Activated naive CD8-positive, alpha-beta T cell treated with anti-CD3 and anti-CD28 coated beads, Interleukin-2, amount 10 ng/mL, durations not matched to agents 7 days and 5 days (primary cell): ENCODE results near the gene SLC26A11. TPM values are rescaled to one million over a fixed set of nuclear protein-coding genes. Genes with fewer than 3 reads are reported as not detected.
A peak's percentile ranks its signal among the peaks of the same experiment; 100 is the strongest.

Experiments
- ATAC-seq: fragments of 150-1000 bp; cut with Tn5 transposase; one replicate; pipeline ENCODE4 v1.10.0; 2021; ENCODE audit warnings: low read depth, moderate library complexity
- POLR2A ChIA-PET: fragments of 350-600 bp; sonication (Branson Sonifier 250); formaldehyde crosslinking; loops from one replicate; lab custom pipeline; 2021; ENCODE audit warnings: antibody characterized with exemption; lab: Charles Lee
- DNase-seq: peaks from one replicate; pipeline ENCODE4 v3.0.0; 2021
- H3K27ac Mint-ChIP-seq: one replicate; pipeline ENCODE4 v1.8.0; 2022; ENCODE audit warnings: mild to moderate bottlenecking, mixed read lengths
- H3K27me3 Mint-ChIP-seq: one replicate; pipeline ENCODE4 v1.8.0; 2022; ENCODE audit warnings: mild to moderate bottlenecking, moderate library complexity, mixed read lengths
- H3K36me3 Mint-ChIP-seq: one replicate; pipeline ENCODE4 v1.8.0; 2021; ENCODE audit warnings: mild to moderate bottlenecking, mixed read lengths
- H3K4me1 Mint-ChIP-seq: one replicate; pipeline ENCODE4 v1.8.0; 2021; ENCODE audit warnings: mixed read lengths
- H3K4me3 Mint-ChIP-seq: one replicate; pipeline ENCODE4 v1.8.0; 2022; ENCODE audit warnings: mild to moderate bottlenecking, moderate library complexity, mixed read lengths
- H3K9me3 Mint-ChIP-seq: one replicate; pipeline ENCODE4 v1.8.0; 2021; ENCODE audit warnings: mixed read lengths
- total RNA-seq, 2 experiments: library from RNA; stranded (reverse); gene quantifications; one replicate each; pipeline ENCODE4 v1.2.3, GENCODE V29; 2021

The SLC26A11 gene
- total RNA-seq, 2 experiments from 2014 or later, result 45.3 to 45.4 TPM

DNA sequence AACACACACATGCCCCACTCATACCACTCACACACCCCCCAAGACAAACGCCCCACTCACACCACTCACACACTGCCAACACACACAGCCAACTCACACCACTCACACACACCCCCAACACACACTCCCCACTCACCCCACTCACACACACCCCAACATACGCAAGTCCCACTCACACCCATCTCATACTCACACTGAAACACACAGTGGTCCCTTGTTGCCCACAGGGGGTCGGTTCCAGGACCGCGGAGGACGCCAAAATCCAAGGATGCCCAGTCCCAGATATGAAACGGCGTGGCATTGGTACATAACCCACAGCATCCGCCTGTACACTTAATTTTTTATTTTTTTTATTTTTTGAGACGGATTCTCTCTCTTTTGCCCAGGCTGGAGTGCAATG, 61.3 kb downstream of the SLC26A11 start:
- H3K9me3 Mint-ChIP-seq, result no peaks in the 10 kb centered on the region
- ATAC-seq (no peak), DNase-seq (no peak)
- no peak overlapping the region for H3K27ac Mint-ChIP-seq
- POLR2A ChIA-PET, result interaction anchor here (0.9 kb wide), 1 partner anchor 13 kb away, joined by 3 read pairs; no protein-coding TSS in a partner anchor
- H3K36me3 Mint-ChIP-seq, result peaks cover 29% of the 10 kb centered on the region
- H3K4me3 Mint-ChIP-seq, result no peak overlapping the region
- H3K27me3 Mint-ChIP-seq, result no peaks in the 10 kb centered on the region
- H3K4me1 Mint-ChIP-seq, result peaks cover 10% of the 10 kb centered on the region

DNA sequence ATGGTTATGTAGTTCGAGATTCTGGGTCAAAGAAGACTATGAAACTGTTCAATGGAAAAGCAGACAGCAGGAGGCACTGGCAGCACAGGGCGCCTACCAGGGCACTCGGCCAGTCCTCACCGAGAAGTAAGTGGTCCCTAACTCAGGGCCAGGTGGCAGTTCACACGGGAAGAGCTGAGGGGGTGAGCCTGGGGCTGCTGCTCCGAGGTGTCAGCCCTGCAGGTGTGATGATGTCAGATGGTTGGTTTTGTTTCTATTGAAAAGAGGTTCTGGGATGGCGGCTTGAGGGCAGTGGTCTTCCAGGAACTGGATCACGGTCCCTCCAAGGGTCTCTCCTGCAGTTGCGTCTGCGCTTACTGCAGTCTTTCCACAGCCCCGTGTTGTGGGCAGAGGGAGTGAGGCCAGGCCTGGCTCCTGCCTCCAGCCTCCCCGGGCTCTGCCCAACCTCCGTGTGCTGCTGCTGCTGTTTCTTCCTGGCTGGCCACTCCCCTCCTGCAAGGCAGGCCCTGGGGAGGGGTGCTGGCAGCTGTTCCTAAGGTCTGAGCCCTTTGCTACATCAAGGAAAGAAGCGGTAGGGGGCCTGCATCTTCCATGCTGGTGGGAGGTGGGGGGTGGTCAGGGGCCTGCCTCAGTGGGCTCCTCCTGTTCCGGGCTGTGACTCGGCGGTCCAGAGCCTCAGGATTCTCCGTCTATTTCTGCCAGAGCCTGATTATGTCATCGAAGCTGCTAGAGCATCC, 63.1 kb downstream of the SLC26A11 start:
- DNase-seq, result no peak
- POLR2A ChIA-PET, result interaction anchor here (1.5 kb wide), 1 partner anchor 17 kb away, joined by 3 read pairs; no protein-coding TSS in a partner anchor
- peaks cover 30% of the 10 kb centered on the region for H3K36me3 Mint-ChIP-seq
- no peak for ATAC-seq
- H3K4me1 Mint-ChIP-seq, result peaks cover 10% of the 10 kb centered on the region
- H3K9me3 Mint-ChIP-seq, result no peaks in the 10 kb centered on the region
- no peak overlapping the region for H3K27ac Mint-ChIP-seq
- H3K4me3 Mint-ChIP-seq, result no peak overlapping the region
- H3K27me3 Mint-ChIP-seq, result no peaks in the 10 kb centered on the region

DNA sequence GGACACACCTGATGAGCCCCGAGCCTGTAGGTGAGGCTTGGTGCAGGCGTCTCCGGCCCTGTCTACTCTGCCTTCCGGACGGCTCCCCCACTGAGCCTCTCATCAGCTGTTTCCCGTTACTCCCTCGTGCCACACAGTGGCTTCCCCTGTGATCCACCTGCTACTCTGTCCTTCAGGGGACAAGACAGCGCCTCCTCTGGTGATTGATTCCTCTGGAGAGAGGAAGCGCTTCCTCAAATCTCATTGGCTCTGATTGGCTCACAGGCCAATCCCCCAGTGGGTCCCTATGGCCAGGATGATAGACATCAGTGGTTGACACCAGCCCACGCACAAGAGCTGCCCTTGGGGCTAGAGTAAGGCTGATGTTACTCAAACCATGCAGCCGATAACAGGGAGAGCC, 64.4 kb downstream of the SLC26A11 start:
- Mint-ChIP-seq H3K4me3 (no peak overlapping the region), H3K27ac (no peak overlapping the region), H3K36me3 (peaks cover 34% of the 10 kb centered on the region), H3K9me3 (no peaks in the 10 kb centered on the region), H3K4me1 (peaks cover 10% of the 10 kb centered on the region), H3K27me3 (no peaks in the 10 kb centered on the region)
- POLR2A ChIA-PET, result interaction anchor here (1.0 kb wide), 1 partner anchor 15 kb away, joined by 5 read pairs; no protein-coding TSS in a partner anchor
- no peak for ATAC-seq
- DNase-seq, result no peak

DNA sequence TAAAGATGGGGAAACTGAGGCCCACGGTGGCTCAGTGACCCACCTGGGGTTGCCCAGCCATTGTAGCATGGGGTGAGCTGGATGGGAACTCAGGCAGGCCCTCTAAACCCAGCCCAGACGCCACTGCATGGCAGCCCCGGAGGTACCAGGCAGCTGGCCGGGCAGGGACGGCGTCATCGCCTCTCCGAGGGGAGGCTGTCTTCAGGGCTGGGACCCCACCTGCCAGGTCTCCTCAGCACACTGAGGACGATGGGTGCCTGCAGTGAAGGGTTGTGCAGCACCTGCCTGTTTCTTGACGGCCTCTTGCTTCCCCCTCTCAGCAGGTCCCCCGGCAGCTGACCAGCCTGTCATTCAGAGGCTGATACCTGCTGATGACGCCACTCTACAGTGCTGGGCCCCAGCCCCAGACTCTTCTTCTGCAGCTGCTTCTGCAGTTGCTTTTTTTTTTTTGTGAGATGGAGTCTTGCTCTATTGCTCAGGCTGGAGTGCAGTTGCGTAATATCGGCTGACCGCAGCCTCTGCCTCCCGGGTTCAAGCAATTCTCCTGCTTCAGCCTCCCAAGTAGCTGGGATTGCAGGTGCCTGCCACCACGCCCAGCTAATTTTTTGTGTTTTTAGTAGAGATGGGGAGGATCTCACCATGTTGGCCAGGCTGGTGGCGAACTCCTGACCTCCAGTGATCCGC, 65.2 kb downstream of the SLC26A11 start:
- H3K27me3 Mint-ChIP-seq, result no peaks in the 10 kb centered on the region
- H3K4me1 Mint-ChIP-seq, result peaks cover 13% of the 10 kb centered on the region
- no peak overlapping the region for H3K27ac Mint-ChIP-seq
- peaks cover 34% of the 10 kb centered on the region for H3K36me3 Mint-ChIP-seq
- H3K4me3 Mint-ChIP-seq, result no peak overlapping the region
- ATAC-seq, result no peak
- POLR2A ChIA-PET, result interaction anchor here (0.7 kb wide), 2 partner anchors 481 to 489 kb away, joined by 3 to 4 read pairs; partner anchors contain the start of gene CBX8
- DNase-seq, result no peak
- no peaks in the 10 kb centered on the region for H3K9me3 Mint-ChIP-seq

DNA sequence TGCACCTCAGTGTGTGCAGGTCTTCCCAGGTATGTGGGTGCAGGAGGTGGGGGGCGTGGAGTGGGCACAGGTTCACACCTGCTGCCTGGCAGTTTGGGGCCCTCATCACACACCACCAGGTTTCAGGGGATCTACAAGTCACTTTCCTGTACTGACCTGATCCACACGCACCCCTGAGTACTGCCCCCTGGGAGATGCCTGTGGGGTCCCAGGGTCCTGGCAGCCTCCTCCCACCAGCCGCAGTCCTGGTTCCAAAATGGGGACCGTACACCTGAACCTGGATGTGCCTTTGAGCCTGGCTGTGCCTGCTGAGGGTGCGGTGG, 66.4 kb downstream of the SLC26A11 start:
- Mint-ChIP-seq H3K27ac (no peak overlapping the region), H3K4me3 (no peak overlapping the region), H3K9me3 (no peaks in the 10 kb centered on the region), H3K27me3 (no peaks in the 10 kb centered on the region), H3K36me3 (peaks cover 33% of the 10 kb centered on the region), H3K4me1 (peaks cover 12% of the 10 kb centered on the region)
- DNase-seq (no peak), ATAC-seq (no peak)
- POLR2A ChIA-PET, result no interaction called here

DNA sequence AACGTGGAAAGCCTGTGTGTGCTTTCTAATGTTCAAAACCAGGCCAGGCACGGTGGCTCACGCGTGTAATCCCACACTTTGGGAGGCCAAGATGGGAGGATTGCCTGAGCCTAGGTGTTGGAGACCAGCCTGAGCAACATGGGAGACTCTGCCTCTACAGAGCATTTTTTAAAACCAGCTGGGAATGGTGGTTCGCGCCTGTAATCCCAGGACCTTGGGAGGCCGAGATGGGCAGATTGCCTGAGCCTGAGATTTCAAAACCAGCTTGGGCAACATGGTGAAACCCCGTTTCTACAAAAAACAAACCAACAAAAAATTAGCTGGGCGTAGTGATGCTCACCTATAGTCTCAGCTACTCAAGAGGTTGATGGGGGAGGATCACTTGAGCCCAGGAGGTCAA, 66.8 kb downstream of the SLC26A11 start:
- ATAC-seq (no peak), DNase-seq (no peak)
- Mint-ChIP-seq H3K9me3 (no peaks in the 10 kb centered on the region), H3K27ac (no peak overlapping the region), H3K4me3 (no peak overlapping the region), H3K27me3 (no peaks in the 10 kb centered on the region), H3K4me1 (peaks cover 12% of the 10 kb centered on the region), H3K36me3 (peaks cover 36% of the 10 kb centered on the region)
- POLR2A ChIA-PET, result no interaction called here

DNA sequence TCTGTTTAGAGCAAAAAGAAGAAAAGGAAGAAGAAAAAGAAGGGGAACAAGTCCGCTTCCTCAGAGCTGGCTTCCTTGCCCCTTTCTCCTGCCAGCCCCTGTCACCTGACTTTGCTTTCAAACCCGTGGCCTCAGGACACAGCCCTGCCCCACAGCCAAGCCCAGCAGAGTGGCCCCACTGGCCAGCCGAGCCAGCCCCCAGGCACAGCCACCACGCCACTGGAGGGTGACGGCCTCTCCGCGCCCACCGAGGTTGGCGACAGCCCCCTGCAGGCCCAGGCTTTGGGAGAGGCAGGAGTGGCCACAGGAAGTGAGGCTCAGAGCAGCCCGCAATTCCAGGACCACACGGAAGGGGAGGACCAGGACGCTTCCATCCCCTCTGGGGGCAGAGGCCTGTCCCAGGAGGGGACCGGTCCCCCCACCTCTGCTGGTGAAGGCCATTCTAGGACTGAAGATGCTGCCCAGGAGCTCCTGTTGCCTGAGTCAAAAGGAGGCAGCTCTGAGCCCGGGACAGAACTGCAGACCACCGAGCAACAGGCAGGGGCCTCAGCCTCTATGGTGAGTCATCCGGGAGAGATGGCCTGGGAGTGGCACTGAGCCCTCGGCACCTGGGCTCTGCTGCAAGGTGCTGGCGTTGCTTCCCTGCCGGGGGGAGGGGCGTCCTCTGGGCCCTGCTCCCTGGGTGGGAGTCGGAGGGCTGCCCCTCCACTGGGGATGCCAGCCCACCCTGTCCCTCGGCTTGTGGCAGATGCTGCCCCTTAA, 67.8 kb downstream of the SLC26A11 start:
- DNase-seq (no peak), ATAC-seq (no peak)
- H3K36me3 Mint-ChIP-seq, result peaks cover 40% of the 10 kb centered on the region
- peaks cover 12% of the 10 kb centered on the region for H3K4me1 Mint-ChIP-seq
- H3K9me3 Mint-ChIP-seq, result no peaks in the 10 kb centered on the region
- no peak overlapping the region for H3K4me3 Mint-ChIP-seq
- no peak overlapping the region for H3K27ac Mint-ChIP-seq
- H3K27me3 Mint-ChIP-seq, result no peaks in the 10 kb centered on the region
- POLR2A ChIA-PET, result interaction anchor here (0.8 to 1.3 kb wide), 2 partner anchors 92 to 804 kb away, joined by 3 to 4 read pairs; no protein-coding TSS in a partner anchor

DNA sequence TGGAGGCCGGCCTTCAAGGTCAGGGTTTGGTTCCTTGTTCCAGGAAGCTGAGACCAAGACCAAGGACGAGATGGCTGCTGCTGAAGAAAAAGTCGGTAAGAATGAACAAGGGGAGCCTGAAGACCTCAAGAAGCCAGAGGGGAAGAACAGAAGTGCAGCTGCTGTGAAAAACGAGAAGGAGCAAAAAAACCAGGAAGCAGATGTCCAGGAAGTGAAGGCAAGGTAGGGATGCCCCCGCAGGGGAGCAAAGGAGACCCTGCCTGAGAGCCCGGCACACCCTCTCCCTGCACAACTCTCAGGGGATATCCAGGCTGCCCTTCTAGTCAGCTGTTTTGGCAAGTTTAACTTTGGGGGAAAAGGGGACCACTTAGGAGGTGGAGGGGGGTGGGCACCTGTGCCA, 69.4 kb downstream of the SLC26A11 start:
- ATAC-seq, result no peak
- H3K4me3 Mint-ChIP-seq, result no peak overlapping the region

DNA sequence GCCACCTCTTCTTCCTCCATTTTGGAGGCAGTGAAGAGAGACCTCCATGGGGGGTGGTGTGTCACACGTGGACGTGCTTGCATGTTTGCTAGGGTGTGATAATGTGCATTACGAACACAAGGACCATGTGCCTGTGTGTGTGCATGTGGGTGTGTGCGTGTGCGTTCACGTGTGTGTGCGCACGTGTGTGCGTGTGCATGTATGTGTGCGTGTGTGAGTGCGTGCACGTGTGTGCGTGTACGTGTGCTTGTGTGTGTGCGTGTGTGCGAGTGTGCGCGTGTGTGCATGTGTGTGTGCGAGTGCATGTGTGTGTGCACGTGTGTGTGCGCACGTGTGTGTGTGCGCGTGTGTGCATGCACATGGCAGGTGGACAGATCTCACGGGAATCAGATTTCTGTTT, 69.9 kb downstream of the SLC26A11 start:
- DNase-seq, result no peak
- POLR2A ChIA-PET, result interaction anchor here (1.2 kb wide), 1 partner anchor 29 kb away, joined by 10 read pairs; the partner anchor contains the start of gene RNF213
- Mint-ChIP-seq H3K4me1 (peaks cover 14% of the 10 kb centered on the region), H3K4me3 (no peak overlapping the region), H3K9me3 (no peaks in the 10 kb centered on the region), H3K27ac (peak overlapping the region; percentile 45), H3K36me3 (peaks cover 43% of the 10 kb centered on the region), H3K27me3 (no peaks in the 10 kb centered on the region)
- ATAC-seq, result no peak

More for the DNA sequence above, 69.4 kb downstream of the SLC26A11 start:
- H3K9me3 Mint-ChIP-seq, result no peaks in the 10 kb centered on the region
- peak overlapping the region; percentile 27 for H3K27ac Mint-ChIP-seq
- POLR2A ChIA-PET, result interaction anchor here (0.6 kb wide), 1 partner anchor 1394 kb away, joined by 4 read pairs; no protein-coding TSS in a partner anchor
- peaks cover 15% of the 10 kb centered on the region for H3K4me1 Mint-ChIP-seq
- peaks cover 44% of the 10 kb centered on the region for H3K36me3 Mint-ChIP-seq
- H3K27me3 Mint-ChIP-seq, result no peaks in the 10 kb centered on the region
- DNase-seq, result no peak

DNA sequence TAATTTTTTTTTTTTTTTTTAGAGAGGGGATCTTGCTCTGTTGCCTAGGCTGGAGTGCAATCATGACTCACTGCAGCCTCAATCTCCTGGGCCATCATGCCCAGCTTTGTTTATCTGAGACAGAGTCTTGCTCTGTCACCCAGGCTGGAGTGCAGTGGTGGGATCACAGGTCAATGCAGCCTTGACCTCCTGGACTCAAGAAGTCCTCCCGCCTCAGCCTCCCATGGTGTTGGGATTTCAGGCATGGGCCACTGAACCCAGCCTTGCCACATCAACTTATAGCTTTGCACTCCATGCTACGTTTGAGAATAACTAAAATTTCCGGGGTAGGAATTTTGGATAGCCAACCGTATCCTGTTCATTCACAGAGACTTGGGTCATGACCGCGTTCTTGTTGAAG, 71.0 kb downstream of the SLC26A11 start:
- Mint-ChIP-seq H3K27ac (no peak overlapping the region), H3K4me3 (no peak overlapping the region), H3K4me1 (peaks cover 14% of the 10 kb centered on the region), H3K36me3 (peaks cover 45% of the 10 kb centered on the region), H3K27me3 (no peaks in the 10 kb centered on the region), H3K9me3 (no peaks in the 10 kb centered on the region)
- ATAC-seq, result no peak
- POLR2A ChIA-PET, result interaction anchor here (0.7 to 1.2 kb wide), 3 partner anchors 26 to 1415 kb away, joined by 3 to 10 read pairs (median 4); partner anchors contain the start of gene RNF213
- no peak for DNase-seq

DNA sequence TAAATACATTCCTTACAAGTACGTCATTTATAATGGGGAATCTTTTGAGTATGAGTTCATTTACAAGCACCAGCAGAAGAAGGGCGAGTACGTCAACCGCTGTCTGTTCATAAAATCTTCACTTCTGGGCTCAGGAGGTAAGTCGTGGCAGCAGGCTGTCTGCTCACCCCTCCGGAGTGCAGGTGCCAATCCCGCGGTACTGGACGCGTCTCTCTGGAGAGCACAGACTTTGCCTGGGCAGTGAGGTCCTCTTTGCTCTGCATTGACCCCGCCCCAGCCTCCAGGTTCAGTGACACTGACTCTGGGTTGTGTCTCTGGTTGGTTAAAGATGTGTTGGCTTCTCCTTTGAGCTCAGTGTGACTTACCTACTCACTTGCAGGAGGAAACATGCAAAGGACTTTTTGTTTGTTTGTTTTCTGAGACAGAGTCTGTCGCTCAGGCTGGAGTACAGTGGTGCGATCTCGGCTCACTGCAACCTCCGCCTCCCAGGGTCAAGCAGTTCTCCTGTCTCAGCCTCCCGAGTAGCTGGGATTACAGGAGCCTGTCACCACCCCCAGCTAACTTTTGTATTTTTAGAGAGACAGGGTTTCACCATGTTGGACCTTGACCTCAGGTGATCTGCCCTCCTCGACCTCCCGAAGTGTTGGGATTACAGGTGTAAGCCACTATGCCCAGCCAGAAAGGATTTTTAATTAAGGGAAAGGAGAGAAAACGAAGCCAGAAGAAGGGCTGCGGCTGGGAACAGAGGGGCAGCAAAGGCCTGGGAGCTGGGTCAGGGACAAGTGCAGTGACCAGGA, 71.7 kb downstream of the SLC26A11 start:
- Mint-ChIP-seq H3K9me3 (no peaks in the 10 kb centered on the region), H3K4me1 (peaks cover 14% of the 10 kb centered on the region), H3K27me3 (no peaks in the 10 kb centered on the region), H3K27ac (no peak overlapping the region), H3K36me3 (peaks cover 51% of the 10 kb centered on the region), H3K4me3 (no peak overlapping the region)
- POLR2A ChIA-PET, result interaction anchor here (0.9 kb wide), 1 partner anchor 27 kb away, joined by 4 read pairs; no protein-coding TSS in a partner anchor
- no peak for DNase-seq
- ATAC-seq, result no peak

DNA sequence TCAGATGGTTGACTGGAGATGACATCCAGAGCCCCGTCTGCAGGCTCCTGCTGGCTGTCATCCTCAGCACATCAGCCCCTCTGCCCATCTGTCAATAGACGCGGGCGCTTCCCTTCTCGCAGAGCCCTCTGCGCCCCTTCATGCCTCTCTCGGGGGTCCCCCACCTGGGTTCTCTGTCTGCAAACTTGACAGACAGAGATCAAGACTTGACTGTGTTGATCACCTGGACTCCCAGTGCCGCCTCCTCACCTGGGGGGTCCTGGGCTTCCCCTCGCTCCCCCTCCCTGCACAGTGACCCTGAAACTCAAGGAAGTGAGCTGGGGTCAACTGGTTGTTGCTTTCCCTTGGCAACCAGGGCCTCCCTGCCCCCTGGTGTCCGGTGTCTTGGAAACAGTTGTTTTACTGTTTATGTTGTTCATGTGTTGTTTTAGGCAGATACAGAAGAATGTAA, 72.3 kb downstream of the SLC26A11 start:
- POLR2A ChIA-PET, result interaction anchor here (0.9 to 1.7 kb wide), 2 partner anchors 28 to 86 kb away, joined by 3 to 4 read pairs; no protein-coding TSS in a partner anchor
- no peak for DNase-seq
- no peak for ATAC-seq
- H3K36me3 Mint-ChIP-seq, result peaks cover 47% of the 10 kb centered on the region
- H3K4me3 Mint-ChIP-seq, result no peak overlapping the region
- H3K27me3 Mint-ChIP-seq, result no peaks in the 10 kb centered on the region
- H3K4me1 Mint-ChIP-seq, result peaks cover 12% of the 10 kb centered on the region
- no peak overlapping the region for H3K27ac Mint-ChIP-seq
- no peaks in the 10 kb centered on the region for H3K9me3 Mint-ChIP-seq
